Brain pericyte (primary cell): ENCODE results near the gene ELF2.
"Not testable (repeated sequence)": the region's sequence is repeated elsewhere in the genome, so short reads cannot be mapped to it uniquely, and the experiment has no call there.

ENCODE experiments used
- DNase-seq: peaks from one replicate; pipeline ENCODE4 v3.0.0-alpha.2; 2012; ENCODE audit warnings: low read depth, low spot score

Gene ELF2

DNA sequence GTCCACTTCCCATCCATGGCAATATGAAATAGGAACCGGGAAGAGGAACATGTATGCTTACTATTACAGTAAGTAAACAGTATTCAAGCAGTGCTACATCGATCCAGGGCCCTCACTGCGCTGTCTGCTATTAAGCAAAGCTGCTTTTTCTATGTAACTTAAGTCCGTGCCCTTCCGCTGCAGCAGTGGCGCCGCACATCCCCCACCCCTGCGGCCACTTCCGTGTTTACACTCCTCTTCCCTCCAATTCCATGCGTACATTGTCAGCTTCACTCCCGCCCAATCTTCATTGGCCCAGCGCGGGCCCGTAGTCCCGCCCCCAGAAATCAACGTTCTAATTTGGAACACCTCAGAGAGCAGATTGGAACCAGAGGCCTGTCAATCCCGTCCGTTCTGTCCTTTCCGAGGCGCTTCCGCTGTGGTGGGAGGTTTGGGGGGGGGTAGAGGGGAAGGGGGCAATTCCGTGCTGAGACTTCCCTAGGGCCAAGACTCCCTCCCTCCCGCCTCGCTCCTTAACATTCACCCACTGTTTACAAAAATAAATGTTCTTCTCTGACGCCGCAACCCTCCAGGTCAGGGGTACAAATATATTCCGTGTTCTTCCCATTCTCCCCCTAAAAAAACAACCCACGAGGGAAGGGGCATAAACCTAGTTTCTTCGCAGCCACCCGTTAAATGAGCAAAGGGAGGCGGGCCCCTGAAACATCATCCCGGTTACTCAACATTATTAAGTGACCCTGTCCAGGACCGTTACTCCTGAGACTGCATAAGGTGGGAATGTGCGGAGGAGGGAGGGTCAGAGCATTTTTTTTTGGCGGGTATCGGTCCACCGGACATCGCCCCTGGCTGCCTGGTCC lies 94.0 kb downstream of the ELF2 start:
- peak; percentile 94 for DNase-seq

DNA sequence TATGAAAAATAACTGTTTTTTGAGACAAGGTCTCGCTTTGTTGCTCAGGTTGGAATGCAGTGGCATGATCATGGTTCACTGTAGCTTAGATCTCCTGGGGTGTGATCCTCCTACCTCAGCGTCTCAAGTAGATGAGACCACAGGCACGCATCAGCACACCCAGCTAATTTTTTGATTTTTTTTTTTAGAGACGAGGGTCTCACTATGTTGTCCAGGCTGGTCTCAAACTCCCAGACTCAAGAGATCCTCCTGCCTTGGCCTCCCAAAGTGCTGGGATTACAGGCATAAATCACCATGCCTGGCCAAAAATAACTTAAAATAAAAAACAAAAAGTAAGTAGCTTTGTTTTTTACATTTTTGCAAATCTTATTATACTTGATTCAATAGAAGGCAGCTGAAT lies 98.1 kb downstream of the ELF2 start:
- no peak for DNase-seq

DNA sequence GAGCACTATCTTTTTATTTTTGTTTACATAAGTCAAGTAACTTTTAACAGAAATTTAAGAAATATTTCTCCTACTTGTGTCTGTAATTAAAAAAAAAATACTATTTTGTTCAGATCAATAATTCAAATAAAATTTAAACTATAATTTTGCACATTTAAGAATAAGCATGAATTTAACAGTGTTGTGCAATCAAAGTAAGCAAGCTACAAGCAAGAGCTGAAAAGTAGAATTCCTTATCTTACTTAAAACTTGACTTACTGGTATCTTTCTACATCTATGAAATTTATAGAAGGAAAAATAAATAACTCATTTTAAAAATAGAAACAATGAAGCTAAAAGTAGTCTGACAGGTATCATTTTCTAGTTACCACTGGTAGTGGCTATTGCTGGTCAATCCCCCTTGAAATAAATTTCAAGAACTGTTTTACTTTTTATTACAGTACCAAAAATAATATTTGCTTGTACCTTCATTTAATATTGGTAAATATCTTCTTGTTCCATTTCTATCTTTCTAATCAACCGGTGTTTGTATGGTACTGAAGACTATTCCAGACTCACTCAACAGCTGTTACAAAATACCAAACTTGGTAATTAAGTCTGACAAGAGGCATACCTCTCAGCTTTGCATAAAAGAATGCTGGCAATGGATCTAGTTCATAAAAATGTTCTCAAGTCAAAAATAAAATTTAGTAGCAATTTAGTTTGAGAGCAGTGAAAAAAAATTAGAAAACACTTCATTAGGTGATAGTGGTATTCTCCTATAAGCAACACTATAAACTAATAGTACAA lies 99.3 kb downstream of the ELF2 start:
- DNase-seq = no peak

- no peak for DNase-seq
These were observed 100.8 kb downstream of the ELF2 start for GRCh38 chr4:139076016-139076744.

DNA sequence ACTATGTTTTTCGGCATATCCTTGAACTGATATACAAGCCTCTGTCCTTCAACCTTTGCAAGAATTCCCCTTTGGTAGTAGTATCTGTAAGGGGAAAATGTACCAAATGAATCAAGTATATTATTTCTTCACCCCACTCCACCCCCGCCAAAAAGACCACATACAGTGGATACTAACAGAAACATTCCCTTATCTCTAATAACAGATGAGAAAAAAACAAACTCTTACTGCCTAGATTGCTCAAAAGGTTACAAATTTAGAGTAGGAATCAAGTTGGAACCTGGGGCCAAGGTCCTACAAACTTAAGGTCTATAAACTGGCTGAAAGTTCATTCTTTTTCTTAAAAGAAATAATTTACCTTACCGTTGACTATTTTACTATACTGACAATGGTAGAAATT lies 116.4 kb downstream of the ELF2 start:
- no peak for DNase-seq

DNA sequence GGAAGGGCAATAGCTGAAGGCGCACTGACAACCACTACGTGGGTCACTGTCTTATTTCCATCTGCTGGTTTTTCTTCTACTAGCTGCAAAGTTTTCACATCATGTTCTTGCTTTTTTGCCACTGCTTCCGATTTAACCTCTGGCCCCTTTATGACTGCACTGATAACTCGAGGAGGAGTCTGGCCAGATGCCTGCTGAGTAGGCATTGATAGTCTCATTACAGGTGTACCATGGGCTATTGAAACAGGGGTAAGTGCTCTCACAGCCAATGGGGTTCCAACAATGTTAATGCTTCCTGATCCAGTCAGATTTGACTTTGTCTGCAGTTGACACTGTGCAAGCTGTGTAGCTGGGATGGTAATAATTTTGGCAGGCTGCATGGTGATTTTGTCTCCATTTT lies 118.0 kb downstream of the ELF2 start:
- not testable (repeated sequence) for DNase-seq

DNA sequence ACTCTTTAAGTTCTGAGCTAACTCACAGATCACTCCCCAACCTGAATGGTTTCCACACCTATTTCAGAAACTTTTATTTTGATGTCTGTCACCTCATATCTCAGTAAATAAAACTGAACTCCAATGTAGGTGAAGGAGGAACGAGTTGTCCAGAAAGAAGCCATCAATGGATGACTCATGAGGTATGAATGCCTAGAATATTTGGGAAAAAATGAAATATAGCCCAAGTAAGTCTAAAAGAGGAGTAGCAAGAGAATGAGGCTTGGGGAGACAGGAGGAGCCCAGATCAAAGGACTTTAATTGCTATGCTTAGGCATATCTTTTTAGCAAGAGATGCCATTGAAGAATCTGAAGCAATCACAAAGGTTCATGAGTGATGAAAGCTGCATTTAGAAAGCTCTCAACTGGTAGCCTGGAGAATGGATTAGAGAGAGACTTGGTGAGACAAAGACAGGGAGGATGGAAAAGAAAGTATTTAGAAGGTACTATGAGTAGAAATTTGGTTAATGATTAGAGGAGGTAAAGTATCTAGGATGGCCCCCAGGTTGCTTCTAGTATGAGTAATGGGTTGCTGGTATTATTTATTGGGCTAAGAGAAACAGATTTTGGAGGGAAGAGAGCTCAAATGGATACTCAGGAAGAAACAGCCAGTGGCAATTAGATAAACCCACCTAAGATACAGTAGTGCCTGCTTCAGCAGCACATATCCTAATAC lies 122.1 kb downstream of the ELF2 start:
- no peak for DNase-seq

DNA sequence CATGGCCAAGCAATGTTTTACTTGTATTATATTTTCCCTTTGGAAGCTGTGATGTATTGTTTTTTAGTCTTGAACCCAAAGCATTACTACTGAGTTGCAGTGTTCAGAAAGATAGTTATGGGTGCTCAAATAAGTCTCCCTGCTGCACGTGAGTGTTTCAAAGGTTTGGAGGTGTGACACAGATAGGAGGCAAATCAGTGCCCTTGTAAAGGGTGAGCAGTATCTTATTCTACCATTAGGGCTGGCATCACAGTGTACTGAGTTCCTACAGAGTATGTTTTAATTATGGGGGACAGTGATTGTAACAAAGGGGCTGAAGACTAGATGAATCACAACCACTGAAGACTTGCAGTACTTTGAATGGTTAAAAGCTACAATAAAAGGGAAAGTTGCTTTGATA lies 123.1 kb downstream of the ELF2 start:
- DNase-seq = no peak

DNA sequence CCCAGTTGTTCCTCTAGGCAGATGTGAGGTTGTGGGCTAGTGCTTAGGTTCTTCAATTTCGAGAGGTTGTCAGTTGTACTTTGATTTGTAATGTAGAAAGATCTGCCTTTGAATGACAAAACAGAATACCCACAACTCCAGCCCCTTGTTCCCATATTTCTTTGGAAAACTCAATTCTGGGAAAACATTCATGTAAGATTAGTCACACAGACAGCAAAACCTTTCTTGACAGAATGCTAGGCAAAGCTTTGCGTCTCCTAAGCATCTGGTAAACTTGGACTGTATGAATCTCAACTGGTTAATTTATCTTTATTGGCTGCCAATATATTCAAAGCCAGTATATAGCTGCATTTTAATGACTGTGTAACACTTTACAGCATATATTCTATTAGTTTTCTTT lies 126.6 kb downstream of the ELF2 start:
- DNase-seq = no peak

DNA sequence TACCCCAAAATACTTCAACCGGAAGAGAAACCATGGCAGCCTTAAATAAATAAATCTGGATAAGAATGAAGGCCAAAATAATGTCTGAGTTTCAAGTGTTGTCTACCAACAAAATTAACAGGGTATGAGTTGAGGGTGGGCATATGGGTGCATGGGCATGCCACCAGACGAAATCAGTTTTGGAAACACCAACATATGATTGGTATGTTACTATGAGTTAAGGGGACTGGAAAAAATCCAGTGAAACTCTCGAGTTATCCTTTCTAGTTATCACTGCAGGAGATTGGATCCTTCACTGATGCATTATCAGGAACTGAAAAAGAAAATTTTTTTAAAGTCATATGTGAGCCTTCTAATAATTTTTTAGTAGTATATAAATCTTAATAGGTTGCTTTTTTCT lies 129.0 kb downstream of the ELF2 start:
- no peak for DNase-seq

DNA sequence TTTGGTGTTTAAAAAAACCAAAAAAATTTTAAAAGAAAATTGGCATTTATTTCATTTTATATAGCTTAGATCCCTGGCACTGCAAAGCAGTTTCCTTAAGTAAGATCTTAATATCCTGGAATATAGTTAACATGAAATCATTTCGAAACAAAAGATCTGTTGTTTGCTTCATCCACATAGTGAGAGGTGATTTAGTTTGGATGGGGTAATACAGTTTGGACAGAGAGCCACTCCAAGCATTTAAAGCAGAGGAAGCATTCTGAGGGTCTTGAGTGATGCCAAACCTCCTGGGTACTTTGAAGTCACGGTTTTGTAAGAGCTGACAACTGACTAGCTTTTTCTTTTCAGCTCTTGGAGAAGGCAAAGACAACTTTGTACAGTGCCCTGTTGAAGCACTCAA lies 132.7 kb downstream of the ELF2 start:
- DNase-seq = no peak

GRCh38 chr4:139042981-139043460 lies 134.0 kb downstream of the ELF2 start:
- DNase-seq = no peak

GRCh38 chr4:139038874-139039443 lies 138.1 kb downstream of the ELF2 start:
- DNase-seq = no peak

DNA sequence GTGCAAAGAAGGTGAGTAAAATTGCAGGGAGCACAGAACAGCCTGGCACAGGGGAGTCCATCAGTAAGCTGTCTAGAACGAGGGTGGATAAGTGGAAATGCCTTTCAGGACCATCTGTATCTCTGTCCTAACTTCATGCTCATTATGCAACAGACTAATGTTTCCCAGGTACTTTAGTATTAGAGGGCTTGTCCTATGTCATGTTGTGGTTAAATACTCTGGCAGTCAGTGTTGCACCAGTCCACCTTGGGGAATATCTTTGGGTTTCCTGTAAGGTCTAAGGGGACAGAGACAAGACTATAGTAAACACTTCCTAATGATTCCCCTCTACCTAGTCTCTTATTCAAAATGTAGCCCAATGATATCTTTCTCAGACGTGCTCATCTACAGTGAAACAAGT lies 140.1 kb downstream of the ELF2 start:
- DNase-seq = no peak

DNA sequence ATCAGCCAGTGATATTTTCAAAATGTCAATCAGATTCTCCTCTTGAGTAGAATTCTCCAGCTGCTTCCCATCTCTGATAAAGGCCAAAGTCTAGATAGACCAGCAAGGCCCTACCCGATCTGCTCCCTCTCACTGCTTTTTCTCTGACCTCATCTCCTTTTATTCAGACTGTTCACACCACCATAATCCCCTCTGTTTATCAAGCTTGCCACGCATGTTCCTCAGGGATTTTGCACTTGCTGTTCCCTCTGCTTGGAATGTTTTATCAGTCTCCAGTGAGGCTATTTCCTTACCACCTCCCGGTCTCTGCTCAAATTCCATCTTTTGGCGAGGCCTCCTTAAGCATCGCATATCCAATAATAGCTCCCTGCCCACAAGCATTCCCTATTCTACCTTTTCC lies 141.4 kb downstream of the ELF2 start:
- no peak for DNase-seq

- peak; percentile 38 for DNase-seq
These were observed 146.3 kb downstream of the ELF2 start for GRCh38 chr4:139030614-139031235.

DNA sequence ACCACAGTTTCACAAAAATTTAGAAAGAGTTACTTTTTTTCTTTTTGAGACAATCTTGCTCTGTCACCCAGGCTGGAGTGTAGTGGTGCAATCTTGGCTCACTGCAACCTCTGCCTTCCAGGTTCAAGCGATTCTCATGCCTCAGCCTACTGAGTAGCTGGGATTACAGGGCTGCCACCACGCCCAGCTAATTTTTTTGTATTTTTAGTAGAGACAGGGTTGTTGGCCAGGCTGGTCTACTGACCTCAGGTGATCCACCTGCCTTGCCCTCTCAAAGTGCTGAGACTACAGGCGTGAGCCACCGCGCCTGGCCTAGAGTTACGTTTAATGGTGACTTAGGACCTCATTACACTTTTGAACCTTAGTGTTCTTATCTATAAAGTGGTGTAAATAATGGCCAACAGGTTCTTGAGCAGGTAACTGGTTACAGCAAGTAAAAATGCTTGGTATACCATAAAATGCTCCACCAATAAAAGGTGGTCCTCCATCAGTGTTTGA lies 147.1 kb downstream of the ELF2 start:
- DNase-seq = not testable (repeated sequence)

GRCh38 chr4:139028191-139028661 lies 148.8 kb downstream of the ELF2 start:
- no peak for DNase-seq

- DNase-seq = no peak
These were observed 149.2 kb downstream of the ELF2 start for GRCh38 chr4:139027776-139028175.

DNA sequence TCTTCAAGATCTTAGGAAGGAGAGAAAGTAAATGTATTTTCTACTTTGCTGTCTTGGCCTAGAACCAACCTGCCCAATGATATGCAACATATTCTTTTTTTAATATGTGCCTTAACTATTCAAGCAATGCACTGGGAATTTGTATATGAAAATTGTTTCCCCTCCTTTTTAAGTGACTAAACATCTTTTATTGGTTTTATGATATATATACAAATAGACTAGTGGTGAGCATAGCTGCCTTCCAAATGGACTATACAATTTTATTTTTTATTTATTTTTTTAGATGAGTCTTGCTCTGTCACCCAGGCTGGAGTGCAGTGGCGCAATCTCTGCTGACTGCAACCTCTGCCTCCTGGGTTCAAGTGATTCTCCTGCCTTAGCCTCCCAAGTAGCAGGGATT lies 151.2 kb downstream of the ELF2 start:
- DNase-seq = no peak
